Central memory CD8-positive, alpha-beta T cell (primary cell): ENCODE measurements around the gene TXNDC15.

Source experiments
- ATAC-seq: fragments of 150-1000 bp; cut with Tn5 transposase; replicated peaks from 2 replicates; pipeline ENCODE4 v1.10.0; 2022; ENCODE audit warnings: mild to moderate bottlenecking, moderate FRiP score, moderate number of reproducible peaks; ENCODE audit not compliant: poor library complexity, severe bottlenecking; ENCODE audit errors: extremely low read depth
- DNase-seq, 2 donors: peaks; one replicate each; pipeline ENCODE4 v3.0.0; 2021; ENCODE audit warnings: low spot score in 2 of 2
- H3K27ac Mint-ChIP-seq: one replicate; pipeline ENCODE4 v1.8.0; 2022; ENCODE audit warnings: low read depth, mild to moderate bottlenecking, moderate library complexity, mixed read lengths
- H3K27me3 Mint-ChIP-seq: one replicate; pipeline ENCODE4 v1.8.0; 2022; ENCODE audit warnings: mixed read lengths
- H3K36me3 Mint-ChIP-seq: one replicate; pipeline ENCODE4 v1.8.0; 2022; ENCODE audit warnings: mild to moderate bottlenecking, moderate library complexity, mixed read lengths; ENCODE audit not compliant: insufficient read depth
- H3K4me1 Mint-ChIP-seq: one replicate; pipeline ENCODE4 v1.8.0; 2022; ENCODE audit warnings: mixed read lengths
- H3K4me3 Mint-ChIP-seq: one replicate; pipeline ENCODE4 v1.8.0; 2022; ENCODE audit warnings: mild to moderate bottlenecking, moderate library complexity, mixed read lengths
- H3K9me3 Mint-ChIP-seq: one replicate; pipeline ENCODE4 v1.8.0; 2022; ENCODE audit warnings: mixed read lengths

TXNDC15 gene

GRCh38 chr5:134944630-134945029, 70.5 kb downstream of the TXNDC15 start:
- no peak overlapping the region for H3K4me3 Mint-ChIP-seq
- H3K27ac Mint-ChIP-seq, result no peak overlapping the region
- H3K9me3 Mint-ChIP-seq, result no peaks in the 10 kb centered on the region
- H3K4me1 Mint-ChIP-seq, result no peaks in the 10 kb centered on the region
- H3K27me3 Mint-ChIP-seq, result no peaks in the 10 kb centered on the region
- DNase-seq (no peak), ATAC-seq (no peak)
- no peaks in the 10 kb centered on the region for H3K36me3 Mint-ChIP-seq

- H3K27ac Mint-ChIP-seq, result no peak overlapping the region
- ATAC-seq (no peak), DNase-seq (no peak)
- H3K36me3 Mint-ChIP-seq, result no peaks in the 10 kb centered on the region
- H3K4me3 Mint-ChIP-seq, result no peak overlapping the region
- H3K27me3 Mint-ChIP-seq, result no peaks in the 10 kb centered on the region
- no peaks in the 10 kb centered on the region for H3K4me1 Mint-ChIP-seq
- H3K9me3 Mint-ChIP-seq, result no peaks in the 10 kb centered on the region
Observed at GRCh38 chr5:134945041-134945440, 70.9 kb downstream of the TXNDC15 start.

GRCh38 chr5:134948911-134949310, 74.7 kb downstream of the TXNDC15 start:
- H3K4me3 Mint-ChIP-seq, result no peak overlapping the region
- DNase-seq (no peak), ATAC-seq (no peak)
- H3K27ac Mint-ChIP-seq, result no peak overlapping the region
- no peaks in the 10 kb centered on the region for H3K36me3 Mint-ChIP-seq
- H3K9me3 Mint-ChIP-seq, result no peaks in the 10 kb centered on the region
- no peaks in the 10 kb centered on the region for H3K4me1 Mint-ChIP-seq
- H3K27me3 Mint-ChIP-seq, result no peaks in the 10 kb centered on the region

DNA sequence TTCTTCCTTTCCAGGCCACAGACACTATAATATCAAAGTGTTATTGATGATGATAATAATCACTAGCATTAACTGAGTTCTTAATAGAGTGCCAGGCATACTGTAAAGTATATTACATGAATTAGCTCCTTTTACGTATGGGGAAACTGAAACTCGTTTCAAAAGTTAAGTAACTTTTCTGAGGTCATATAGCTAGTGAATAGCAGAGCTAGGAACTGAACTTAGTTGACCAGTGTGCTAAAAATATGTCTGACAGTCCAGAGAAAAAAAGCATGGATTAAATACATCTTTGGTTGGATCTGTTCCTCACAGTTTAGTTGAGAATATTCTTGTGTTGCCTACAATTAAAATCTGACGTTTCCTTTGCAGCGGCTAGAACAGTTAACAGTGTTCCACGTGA, 75.1 kb downstream of the TXNDC15 start:
- no peak for DNase-seq
- Mint-ChIP-seq H3K36me3 (no peaks in the 10 kb centered on the region), H3K4me1 (no peaks in the 10 kb centered on the region), H3K27me3 (no peaks in the 10 kb centered on the region), H3K27ac (no peak overlapping the region), H3K4me3 (no peak overlapping the region), H3K9me3 (no peaks in the 10 kb centered on the region)
- ATAC-seq, result no peak
